Stimulated activated CD4-positive, alpha-beta T cell treated with anti-CD3 and anti-CD28 coated beads, Interleukin-4, amount 100 ng/mL, for 1 hour (primary cell): ENCODE data around the gene SCFD1.
"Not testable (repeated sequence)": the region's sequence is repeated elsewhere in the genome, so short reads cannot be mapped to it uniquely, and the experiment has no call there.

ENCODE experiments used
- DNase-seq: peaks from one replicate; pipeline ENCODE4 v3.0.0-alpha.2; 2020

SCFD1 gene

GRCh38 chr14:30621940-30622830, at the start of gene SCFD1:
Gene SCFD1, plus strand, starts transcription at chr14:30622319. Its CDS starts 20 bp downstream, at chr14:30622339.
- DNase-seq, result peak; percentile 94

- no peak for DNase-seq
These were observed 49.3 kb upstream of the SCFD1 start for GRCh38 chr14:30572771-30573170.

GRCh38 chr14:30573226-30573814, 48.8 kb upstream of the SCFD1 start:
- no peak for DNase-seq

GRCh38 chr14:30573966-30574365, 48.2 kb upstream of the SCFD1 start:
- DNase-seq, result no peak

GRCh38 chr14:30574777-30575176, 47.3 kb upstream of the SCFD1 start:
- DNase-seq, result not testable (repeated sequence)

GRCh38 chr14:30576333-30576732, 45.8 kb upstream of the SCFD1 start:
- not testable (repeated sequence) for DNase-seq

- DNase-seq, result no peak
These were observed 41.4 kb upstream of the SCFD1 start for GRCh38 chr14:30580616-30581282.

GRCh38 chr14:30581283-30581625, 40.9 kb upstream of the SCFD1 start:
- DNase-seq, result no peak

GRCh38 chr14:30582376-30582775, 39.7 kb upstream of the SCFD1 start:
- no peak for DNase-seq

GRCh38 chr14:30584058-30584630, 38.0 kb upstream of the SCFD1 start:
- no peak for DNase-seq

- no peak for DNase-seq
These were observed 36.9 kb upstream of the SCFD1 start for GRCh38 chr14:30585204-30585603.

- no peak for DNase-seq
These were observed 35.0 kb upstream of the SCFD1 start for GRCh38 chr14:30587141-30587540.

- no peak for DNase-seq
These were observed 33.2 kb upstream of the SCFD1 start for GRCh38 chr14:30588873-30589272.

- DNase-seq, result no peak
These were observed 25.2 kb upstream of the SCFD1 start for GRCh38 chr14:30596935-30597334.

- DNase-seq, result no peak
These were observed 24.6 kb upstream of the SCFD1 start for GRCh38 chr14:30597504-30597903.

GRCh38 chr14:30600922-30601918, 20.9 kb upstream of the SCFD1 start:
- DNase-seq, result no peak

- DNase-seq, result no peak
These were observed 18.7 kb upstream of the SCFD1 start for GRCh38 chr14:30603402-30603801.

- not testable (repeated sequence) for DNase-seq
These were observed 17.4 kb upstream of the SCFD1 start for GRCh38 chr14:30604696-30605095.

GRCh38 chr14:30607156-30607780, 14.9 kb upstream of the SCFD1 start:
- DNase-seq, result no peak

- no peak for DNase-seq
These were observed 13.5 kb upstream of the SCFD1 start for GRCh38 chr14:30608533-30609006.

- DNase-seq, result no peak
These were observed 11.3 kb upstream of the SCFD1 start for GRCh38 chr14:30610787-30611343.
